Measurements from ENCODE around the gene SART3.
A peak's percentile ranks its signal among the peaks of the same experiment; 100 is the strongest.

SART3 gene

DNA sequence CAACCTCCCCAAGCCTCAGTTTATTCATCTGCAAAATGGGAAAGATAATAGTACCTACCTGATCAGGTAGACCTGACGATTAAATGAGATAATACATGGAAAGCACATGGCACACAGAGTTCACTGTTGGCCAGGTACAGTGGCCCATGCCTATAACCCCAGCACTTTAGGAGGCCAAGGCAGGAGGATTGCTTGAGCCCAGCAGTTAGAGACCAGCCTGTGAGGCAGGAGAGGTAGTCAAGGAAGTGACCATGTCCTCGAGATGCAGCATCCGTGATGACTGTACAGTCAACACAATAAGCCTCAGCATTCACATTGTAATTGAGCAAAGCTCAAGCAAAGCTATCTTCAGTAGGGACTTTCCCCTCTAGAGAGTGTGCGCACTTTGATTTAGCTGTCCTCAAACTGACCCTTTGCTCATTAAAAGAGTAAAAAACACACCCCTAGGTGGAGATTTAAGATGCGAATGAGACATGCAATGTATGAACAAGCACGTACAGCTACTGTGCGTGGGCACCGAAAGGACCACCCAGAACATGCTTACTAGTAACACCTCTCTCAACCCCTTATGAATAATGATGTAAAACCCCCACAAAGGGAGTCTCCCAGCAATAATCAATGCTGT lies 11.3 kb upstream of the SART3 start:
- no peak for DNase-seq (ENCODE audit: low read depth)
- TF ChIP-seq, protein P1, sequence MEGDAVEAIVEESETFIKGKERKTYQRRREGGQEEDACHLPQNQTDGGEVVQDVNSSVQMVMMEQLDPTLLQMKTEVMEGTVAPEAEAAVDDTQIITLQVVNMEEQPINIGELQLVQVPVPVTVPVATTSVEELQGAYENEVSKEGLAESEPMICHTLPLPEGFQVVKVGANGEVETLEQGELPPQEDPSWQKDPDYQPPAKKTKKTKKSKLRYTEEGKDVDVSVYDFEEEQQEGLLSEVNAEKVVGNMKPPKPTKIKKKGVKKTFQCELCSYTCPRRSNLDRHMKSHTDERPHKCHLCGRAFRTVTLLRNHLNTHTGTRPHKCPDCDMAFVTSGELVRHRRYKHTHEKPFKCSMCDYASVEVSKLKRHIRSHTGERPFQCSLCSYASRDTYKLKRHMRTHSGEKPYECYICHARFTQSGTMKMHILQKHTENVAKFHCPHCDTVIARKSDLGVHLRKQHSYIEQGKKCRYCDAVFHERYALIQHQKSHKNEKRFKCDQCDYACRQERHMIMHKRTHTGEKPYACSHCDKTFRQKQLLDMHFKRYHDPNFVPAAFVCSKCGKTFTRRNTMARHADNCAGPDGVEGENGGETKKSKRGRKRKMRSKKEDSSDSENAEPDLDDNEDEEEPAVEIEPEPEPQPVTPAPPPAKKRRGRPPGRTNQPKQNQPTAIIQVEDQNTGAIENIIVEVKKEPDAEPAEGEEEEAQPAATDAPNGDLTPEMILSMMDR (conservative IDR thresholded peaks at IDR 0.05; ENCODE audit: low read depth, low read length) = no peak
- H3K4me3 ChIP-seq (ENCODE audit: low read depth, low read length) = no peak overlapping the region

DNA sequence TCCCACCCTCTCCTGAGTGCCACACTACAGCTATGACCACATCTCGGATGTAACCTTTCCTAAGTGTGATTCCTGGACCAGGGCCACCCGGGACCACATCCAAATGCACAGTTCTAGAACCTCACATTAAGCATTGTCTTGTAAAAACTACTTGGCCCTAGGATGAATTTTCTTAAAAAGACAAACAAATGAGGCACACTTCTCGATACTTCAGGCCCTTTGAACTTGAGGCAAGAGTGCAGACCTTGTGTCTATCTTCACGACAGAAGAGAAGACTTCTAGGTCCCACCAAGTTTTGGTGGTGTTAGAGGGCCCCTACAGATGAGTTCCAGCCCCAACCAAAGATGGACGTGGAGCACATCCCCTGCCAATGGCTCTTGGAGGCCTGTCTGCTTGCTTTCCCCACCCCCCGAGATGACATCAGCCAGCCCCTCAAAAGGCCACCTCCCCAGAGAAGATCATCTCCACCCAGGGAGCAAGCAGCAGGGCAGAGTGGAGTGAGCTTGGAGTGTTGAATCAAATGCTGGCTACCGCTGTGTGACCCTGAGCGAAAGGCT lies 10.7 kb upstream of the SART3 start:
- H3K4me3 ChIP-seq (ENCODE audit: low read depth, low read length) = no peak overlapping the region
- DNase-seq (ENCODE audit: low read depth) = no peak
- TF ChIP-seq, protein P1 (conservative IDR thresholded peaks at IDR 0.05; ENCODE audit: low read depth, low read length) = no peak

- H3K4me3 ChIP-seq (ENCODE audit: low read depth, low read length) = no peak overlapping the region
- TF ChIP-seq, protein P1 (conservative IDR thresholded peaks at IDR 0.05; ENCODE audit: low read depth, low read length) = peak; percentile 57
- DNase-seq (ENCODE audit: low read depth) = peak; percentile 76
These were observed 10.0 kb upstream of the SART3 start for GRCh38 chr12:108570743-108571608.

GRCh38 chr12:108568338-108569154 lies 7.6 kb upstream of the SART3 start:
- TF ChIP-seq, protein P1 (conservative IDR thresholded peaks at IDR 0.05; ENCODE audit: low read depth, low read length) = no peak
- DNase-seq (ENCODE audit: low read depth) = peak; percentile 25
- no peak overlapping the region for H3K4me3 ChIP-seq (ENCODE audit: low read depth, low read length)

GRCh38 chr12:108567406-108568337 lies 6.7 kb upstream of the SART3 start:
- DNase-seq (ENCODE audit: low read depth) = peak; percentile 19
- H3K4me3 ChIP-seq (ENCODE audit: low read depth, low read length) = no peak overlapping the region
- TF ChIP-seq, protein P1 (conservative IDR thresholded peaks at IDR 0.05; ENCODE audit: low read depth, low read length) = no peak

DNA sequence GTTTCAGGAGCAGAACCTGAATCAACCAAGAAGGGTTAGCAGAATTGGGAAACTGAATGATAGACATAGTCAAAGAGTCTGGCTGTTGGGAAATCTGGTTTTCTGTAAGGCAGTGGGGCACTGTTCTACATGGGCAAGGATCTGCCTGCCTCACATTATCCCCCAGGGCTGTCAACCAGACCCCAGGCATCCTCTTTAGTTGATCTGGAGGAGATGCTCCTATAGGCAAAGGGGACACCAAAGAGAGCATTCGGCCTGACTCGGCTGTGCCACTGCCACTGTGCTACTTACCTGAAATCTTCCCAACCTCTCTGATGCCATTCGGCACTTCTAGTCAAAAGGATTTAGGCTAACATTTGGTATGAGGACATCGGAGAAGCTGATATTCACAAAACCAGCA lies 5.5 kb upstream of the SART3 start:
- DNase-seq (ENCODE audit: low read depth) = no peak
- no peak overlapping the region for H3K4me3 ChIP-seq (ENCODE audit: low read depth, low read length)
- TF ChIP-seq, protein P1 (conservative IDR thresholded peaks at IDR 0.05; ENCODE audit: low read depth, low read length) = no peak

Data from choroid plexus epithelial cell (primary cell).